A549 (cell line): ENCODE results near the gene LARGE1. TPM values are rescaled to one million over a fixed set of nuclear protein-coding genes. Genes with fewer than 3 reads are reported as not detected.

Experiments used
- ATAC-seq, 2 experiments: fragments of 200-7000 bp in 1 of 2; fragments of >200 bp in 1 of 2; cut with Nextera tagmentation in 1 of 2; cut with Tn5 transposase in 1 of 2; 3 replicates each; pipeline versions ENCODE4 v1.8.0 to v1.9.1; 2018 to 2020; ENCODE audit warnings: mild to moderate bottlenecking in 1 of 2, moderate library complexity in 1 of 2
- CTCF ChIA-PET: fragments of 300-600 bp; sonication (Branson Sonifier 250); formaldehyde crosslinking; extraction: SDS; loops from one replicate; lab custom pipeline; 2021; ENCODE audit warnings: antibody characterized with exemption, inconsistent platforms; lab: Yijun Ruan, JAX
- POLR2A ChIA-PET: fragments of 350-600 bp; formaldehyde crosslinking; extraction: SDS; loops from one replicate; lab custom pipeline; 2021; ENCODE audit warnings: antibody characterized with exemption, inconsistent platforms; lab: Yijun Ruan, JAX
- DNase-seq, 2 experiments: peaks; one replicate each; pipeline versions ENCODE4 v3.0.0 to v3.0.0-alpha.2; 2011 to 2016; ENCODE audit warnings: low read depth in 1 of 2, low spot score in 1 of 2
- FAIRE-seq: peaks from 2 replicates; lab custom pipeline; 2011; peaks lifted over from hg19 to GRCh38; lab: Jason Lieb, UNC
- H3K27ac ChIP-seq, 2 experiments: fragments of >200 bp; sonication (Bioruptor Twin); formaldehyde crosslinking; 3 replicates each; pipeline ENCODE4 v1.5.1; 2016 to 2017
- H3K4me1 ChIP-seq: fragments of >200 bp; sonication (Bioruptor Twin); formaldehyde crosslinking; 3 replicates; pipeline ENCODE4 v1.6.1; 2016
- H3K4me2 ChIP-seq: fragments of >200 bp; sonication (Bioruptor Twin); formaldehyde crosslinking; 3 replicates; pipeline ENCODE4 v1.6.1; 2016
- H3K4me3 ChIP-seq: fragments of >200 bp; sonication (Bioruptor Twin); formaldehyde crosslinking; 3 replicates; pipeline ENCODE4 v1.5.1; 2016
- H3K9me3 ChIP-seq: fragments of >200 bp; sonication (Bioruptor Twin); formaldehyde crosslinking; 3 replicates; pipeline ENCODE4 v1.6.1; 2016
- CBX2 ChIP-seq: fragments of 200-600 bp; sonication (generic); IDR thresholded peaks from 2 replicates; pipeline ENCODE4 v1.6.1; 2016; ENCODE audit warnings: low read depth, mild to moderate bottlenecking, borderline replicate concordance
- CHD2 ChIP-seq: fragments of 150-350 bp; IDR thresholded peaks from 2 replicates; pipeline ENCODE4 v1.6.1; 2014; ENCODE audit warnings: low read length; ENCODE audit not compliant: partially characterized antibody
- CHD4 ChIP-seq: fragments of 200-600 bp; sonication (generic); IDR thresholded peaks from 2 replicates; pipeline ENCODE4 v1.6.1; 2016; ENCODE audit warnings: antibody characterized with exemption, mild to moderate bottlenecking, borderline replicate concordance
- CTCF ChIP-seq: fragments of >200 bp; sonication (Bioruptor Twin); formaldehyde crosslinking; IDR thresholded peaks from 3 replicates; pipeline ENCODE4 v1.5.1; 2016
- EHF ChIP-seq: fragments of 250-450 bp; sonication (Bioruptor Pico); IDR thresholded peaks from 2 replicates; pipeline ENCODE4 v1.5.0; 2020; ENCODE audit warnings: mild to moderate bottlenecking
- FOXS1 ChIP-seq: fragments of 250-450 bp; sonication (Bioruptor Pico); IDR thresholded peaks from 2 replicates; pipeline ENCODE4 v1.5.0; 2020; ENCODE audit warnings: mild to moderate bottlenecking, moderate library complexity
- HOXA7 ChIP-seq: fragments of 250-450 bp; sonication (Bioruptor Pico); IDR thresholded peaks from 2 replicates; pipeline ENCODE4 v1.5.0; 2020; ENCODE audit warnings: mild to moderate bottlenecking, moderate library complexity
- HOXB5 ChIP-seq: fragments of 250-450 bp; sonication (Bioruptor Pico); IDR thresholded peaks from 2 replicates; pipeline ENCODE4 v1.5.0; 2020; ENCODE audit warnings: mild to moderate bottlenecking, moderate library complexity
- JUN ChIP-seq, 2 experiments: fragments of >200 bp; sonication (Bioruptor Twin); formaldehyde crosslinking; IDR thresholded peaks; 2 replicates in 1 of 2; 3 replicates in 1 of 2; pipeline ENCODE4 v1.6.1; 2016 to 2017
- MAFK ChIP-seq: fragments of 450-650 bp; IDR thresholded peaks from 2 replicates; pipeline ENCODE4 v1.6.1; 2014; ENCODE audit not compliant: partially characterized antibody
- MAZ ChIP-seq: fragments of 150-350 bp; IDR thresholded peaks from 2 replicates; pipeline ENCODE4 v1.6.1; 2014; ENCODE audit warnings: antibody characterized with exemption, low read depth, low read length, borderline replicate concordance
- NFE2L2 ChIP-seq: fragments of 150-350 bp; conservative IDR thresholded peaks from 2 replicates; pipeline ENCODE4 v1.6.1; 2014; ENCODE audit warnings: low read length
- NR3C1 ChIP-seq: fragments of >200 bp; sonication (Bioruptor Twin); formaldehyde crosslinking; IDR thresholded peaks from 3 replicates; pipeline ENCODE4 v1.6.1; 2017
- POLR2AphosphoS2 ChIP-seq: conservative IDR thresholded peaks from 2 replicates; pipeline ENCODE4 v1.6.1; 2012; ENCODE audit warnings: low read length, improper control_type of control experiment, inconsistent platforms
- RAD21 ChIP-seq, 2 experiments: fragments of >200 bp in 1 of 2; sonication (Bioruptor Twin) in 1 of 2; formaldehyde crosslinking in 1 of 2; IDR thresholded peaks in 1 of 2; conservative IDR thresholded peaks in 1 of 2; 2 replicates in 1 of 2; 3 replicates in 1 of 2; pipeline ENCODE4 v1.6.1; 2012 to 2018; ENCODE audit warnings: inconsistent platforms in 1 of 2
- RARB ChIP-seq: fragments of 250-450 bp; sonication (Bioruptor Pico); IDR thresholded peaks from 2 replicates; pipeline ENCODE4 v1.8.0; 2021; ENCODE audit warnings: mild to moderate bottlenecking, moderate library complexity
- RCOR1 ChIP-seq: fragments of 150-350 bp; IDR thresholded peaks from 2 replicates; pipeline ENCODE4 v1.6.1; 2014; ENCODE audit warnings: antibody characterized with exemption, low read length, low read depth
- RNF2 ChIP-seq: fragments of 200-600 bp; sonication (generic); IDR thresholded peaks from 2 replicates; pipeline ENCODE4 v1.6.1; 2016; ENCODE audit warnings: low read depth, mild to moderate bottlenecking, antibody characterized with exemption, moderate library complexity, borderline replicate concordance
- SMC3 ChIP-seq: fragments of >200 bp; sonication (Bioruptor Twin); formaldehyde crosslinking; IDR thresholded peaks from 3 replicates; pipeline ENCODE4 v1.6.1; 2018; ENCODE audit warnings: inconsistent platforms
- SREBF2 ChIP-seq: fragments of 450-650 bp; IDR thresholded peaks from 2 replicates; pipeline ENCODE4 v1.6.1; 2014; ENCODE audit warnings: mild to moderate bottlenecking, moderate library complexity
- ZFP36 ChIP-seq: fragments of 450-650 bp; IDR thresholded peaks from 2 replicates; pipeline ENCODE4 v1.6.1; 2014; ENCODE audit warnings: borderline replicate concordance; ENCODE audit not compliant: partially characterized antibody
- WGBS: methylation state at CpG from one replicate; pipeline ENCODE4 v1.1.6; 2017; ENCODE audit errors: missing lambda C conversion rate; 5-methylcytosine and 5-hydroxymethylcytosine counted together
- polyA plus RNA-seq, 4 experiments: library from polyadenylated mRNA; depleted of rRNA in 3 of 4; stranded (reverse); fragments of >200 nt; fragmentation: RNase III in 1 of 4; extraction: RNeasy Plus Mini Kit Qiagen cat#74134 plus additional on column Dnase treatment in 1 of 4; gene quantifications; 2 replicates in 3 of 4; 3 replicates in 1 of 4; pipeline ENCODE4 v1.2.3, GENCODE V29; 2011 to 2017
- TF ChIP-seq, protein P1 (sequence below): fragments of 200-600 bp; sonication (generic); IDR thresholded peaks from 2 replicates; pipeline ENCODE4 v1.6.1; 2016; ENCODE audit warnings: antibody characterized with exemption, mild to moderate bottlenecking, moderate library complexity
- TF ChIP-seq, protein P2 (sequence below): fragments of >200 bp; sonication (Bioruptor Twin); formaldehyde crosslinking; IDR thresholded peaks from 2 replicates; pipeline ENCODE4 v1.6.1; 2016
- TF ChIP-seq, protein P3 (sequence below): IDR thresholded peaks from 2 replicates; pipeline ENCODE4 v1.6.1; 2012

Gene LARGE1
- polyA plus RNA-seq, 2 of the 4 experiments (the other 2 are of a cell fraction): 2.7 to 5.8 TPM

GRCh38 chr22:33883561-33883960 is 36.7 kb downstream of the LARGE1 start:
- no peak for FAIRE-seq
- ChIA-PET POLR2A (no interaction called here), CTCF (no interaction called here)
- no peaks in the 10 kb centered on the region for H3K4me1 ChIP-seq
- no peak for ATAC-seq
- no peak for DNase-seq
- 53% methylated on average over 6 of the region's 6 CpGs for WGBS
- H3K4me2 ChIP-seq: no peak overlapping the region
- no peaks in the 10 kb centered on the region for H3K9me3 ChIP-seq
- no peak overlapping the region for H3K4me3 ChIP-seq
- TF ChIP-seq, protein P1, sequence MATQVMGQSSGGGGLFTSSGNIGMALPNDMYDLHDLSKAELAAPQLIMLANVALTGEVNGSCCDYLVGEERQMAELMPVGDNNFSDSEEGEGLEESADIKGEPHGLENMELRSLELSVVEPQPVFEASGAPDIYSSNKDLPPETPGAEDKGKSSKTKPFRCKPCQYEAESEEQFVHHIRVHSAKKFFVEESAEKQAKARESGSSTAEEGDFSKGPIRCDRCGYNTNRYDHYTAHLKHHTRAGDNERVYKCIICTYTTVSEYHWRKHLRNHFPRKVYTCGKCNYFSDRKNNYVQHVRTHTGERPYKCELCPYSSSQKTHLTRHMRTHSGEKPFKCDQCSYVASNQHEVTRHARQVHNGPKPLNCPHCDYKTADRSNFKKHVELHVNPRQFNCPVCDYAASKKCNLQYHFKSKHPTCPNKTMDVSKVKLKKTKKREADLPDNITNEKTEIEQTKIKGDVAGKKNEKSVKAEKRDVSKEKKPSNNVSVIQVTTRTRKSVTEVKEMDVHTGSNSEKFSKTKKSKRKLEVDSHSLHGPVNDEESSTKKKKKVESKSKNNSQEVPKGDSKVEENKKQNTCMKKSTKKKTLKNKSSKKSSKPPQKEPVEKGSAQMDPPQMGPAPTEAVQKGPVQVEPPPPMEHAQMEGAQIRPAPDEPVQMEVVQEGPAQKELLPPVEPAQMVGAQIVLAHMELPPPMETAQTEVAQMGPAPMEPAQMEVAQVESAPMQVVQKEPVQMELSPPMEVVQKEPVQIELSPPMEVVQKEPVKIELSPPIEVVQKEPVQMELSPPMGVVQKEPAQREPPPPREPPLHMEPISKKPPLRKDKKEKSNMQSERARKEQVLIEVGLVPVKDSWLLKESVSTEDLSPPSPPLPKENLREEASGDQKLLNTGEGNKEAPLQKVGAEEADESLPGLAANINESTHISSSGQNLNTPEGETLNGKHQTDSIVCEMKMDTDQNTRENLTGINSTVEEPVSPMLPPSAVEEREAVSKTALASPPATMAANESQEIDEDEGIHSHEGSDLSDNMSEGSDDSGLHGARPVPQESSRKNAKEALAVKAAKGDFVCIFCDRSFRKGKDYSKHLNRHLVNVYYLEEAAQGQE: no peak
- TF ChIP-seq CHD4: no peak
- TF ChIP-seq ZFP36: no peak
- no peak for TF ChIP-seq FOXS1
- TF ChIP-seq CHD2: no peak
- no peak for TF ChIP-seq RARB (CRISPR knock-in tag)
- no peak overlapping the region for H3K27ac ChIP-seq

DNA sequence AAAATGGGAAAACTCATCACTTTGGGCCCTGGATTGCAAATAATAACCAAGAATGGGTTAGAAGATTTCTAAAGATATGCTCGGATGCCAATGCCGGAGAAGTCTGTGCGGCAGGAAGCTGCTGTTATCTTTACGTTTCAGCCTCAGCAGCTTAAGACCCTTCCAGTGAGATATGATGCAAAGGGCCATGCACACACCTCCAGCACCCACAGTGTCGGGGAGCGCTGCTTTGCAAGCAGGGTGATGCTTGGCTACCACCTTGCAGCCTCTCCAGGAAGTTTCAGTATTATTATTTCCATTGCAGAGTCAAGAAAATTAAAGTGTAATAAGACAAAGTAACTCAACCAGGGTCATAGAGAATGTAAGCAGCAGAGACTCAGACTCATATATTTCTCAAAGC is 37.3 kb downstream of the LARGE1 start:
- Histone ChIP-seq H3K4me1 (no peaks in the 10 kb centered on the region), H3K4me2 (no peak overlapping the region), H3K9me3 (no peaks in the 10 kb centered on the region), H3K4me3 (no peak overlapping the region), H3K27ac (no peak overlapping the region)
- TF ChIP-seq HOXB5 (CRISPR knock-in tag) (no peak), RAD21 (conservative IDR thresholded peaks at IDR 0.05 in 1 of 2, IDR thresholded peaks at IDR 0.05 in 1 of 2) (no peak), CTCF (no peak), SREBF2 (no peak), NR3C1 (no peak), SMC3 (no peak), RNF2 (no peak), POLR2AphosphoS2 (no peak), FOXS1 (no peak), RCOR1 (no peak), EHF (no peak), NFE2L2 (no peak), HOXA7 (CRISPR knock-in tag) (no peak), JUN (IDR thresholded peaks at IDR 0.05) (no peak), MAFK (no peak), MAZ (no peak), CBX2 (no peak)
- TF ChIP-seq, protein P2, sequence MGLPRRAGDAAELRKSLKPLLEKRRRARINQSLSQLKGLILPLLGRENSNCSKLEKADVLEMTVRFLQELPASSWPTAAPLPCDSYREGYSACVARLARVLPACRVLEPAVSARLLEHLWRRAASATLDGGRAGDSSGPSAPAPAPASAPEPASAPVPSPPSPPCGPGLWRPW: no peak
- TF ChIP-seq, protein P3, sequence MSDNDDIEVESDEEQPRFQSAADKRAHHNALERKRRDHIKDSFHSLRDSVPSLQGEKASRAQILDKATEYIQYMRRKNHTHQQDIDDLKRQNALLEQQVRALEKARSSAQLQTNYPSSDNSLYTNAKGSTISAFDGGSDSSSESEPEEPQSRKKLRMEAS: no peak
- ChIA-PET POLR2A (no interaction called here), CTCF (no interaction called here)
- DNase-seq: no peak
- WGBS: 95% methylated on average over 6 of the region's 6 CpGs
- FAIRE-seq: no peak
- no peak for ATAC-seq
